Lower leg skin (tissue), 4 donors: Measurements from ENCODE around the gene UBE3D. TPM values are rescaled to one million over a fixed set of nuclear protein-coding genes. Genes with fewer than 3 reads are reported as not detected.

Source experiments
- DNase-seq, 2 donors: peaks; one replicate each; pipeline ENCODE4 v3.0.0-alpha.2; 2019; ENCODE audit warnings: low spot score in 2 of 2
- H3K4me3 ChIP-seq: fragments of 200-600 bp; sonication (generic); 2 replicates; pipeline ENCODE4 v1.5.1; 2017; ENCODE audit warnings: mild to moderate bottlenecking, low read depth; ENCODE audit not compliant: poor library complexity, severe bottlenecking
- CTCF ChIP-seq, 3 donors: fragments of 450-650 bp; IDR thresholded peaks; one replicate each; pipeline ENCODE4 v1.5.1; 2016; ENCODE audit warnings: antibody characterized with exemption in 3 of 3, mild to moderate bottlenecking in 3 of 3, moderate library complexity in 2 of 3
- POLR2A ChIP-seq, 2 donors: fragments of 450-650 bp; IDR thresholded peaks; one replicate each; pipeline ENCODE4 v1.6.1; 2016 to 2017; ENCODE audit warnings: antibody characterized with exemption in 2 of 2, mild to moderate bottlenecking in 1 of 2, moderate library complexity in 1 of 2
- WGBS, 2 donors: methylation state at CpG; one replicate each; pipeline ENCODE4 v1.1.5; 2018; 5-methylcytosine and 5-hydroxymethylcytosine counted together
- intact Hi-C: fragments of 100-400 bp; cut with DNase I; formaldehyde crosslinking; loops from one replicate; pipeline ENCODE4 v1.15.0; 2023; ENCODE audit warnings: low total_unique reads
- total RNA-seq, 4 donors: library from RNA; depleted of rRNA; stranded (reverse); fragments of >200 nt; gene quantifications; one replicate each; pipeline ENCODE4 v1.1.0, GENCODE V29; 2016

The UBE3D gene
- total RNA-seq, 4 donors from 2014 or later, result 5.1 to 5.8 (median 5.2) TPM

GRCh38 chr6:82996156-82996555 lies 69.5 kb downstream of the UBE3D start:
- no peak for DNase-seq
- TF ChIP-seq CTCF (IDR thresholded peaks at IDR 0.05) (no peak), POLR2A (IDR thresholded peaks at IDR 0.05) (no peak)
- no peak overlapping the region for H3K4me3 ChIP-seq
- intact Hi-C loops, result no loop called here

- WGBS, 2 donors, result 49 to 74% methylated on average over 3 of the region's 3 CpGs
- intact Hi-C loops, result no loop called here
- no peak overlapping the region for H3K4me3 ChIP-seq
- TF ChIP-seq POLR2A (IDR thresholded peaks at IDR 0.05) (no peak), CTCF (IDR thresholded peaks at IDR 0.05) (no peak)
- no peak for DNase-seq
Observed at GRCh38 chr6:82995066-82995465, 70.6 kb downstream of the UBE3D start.

DNA sequence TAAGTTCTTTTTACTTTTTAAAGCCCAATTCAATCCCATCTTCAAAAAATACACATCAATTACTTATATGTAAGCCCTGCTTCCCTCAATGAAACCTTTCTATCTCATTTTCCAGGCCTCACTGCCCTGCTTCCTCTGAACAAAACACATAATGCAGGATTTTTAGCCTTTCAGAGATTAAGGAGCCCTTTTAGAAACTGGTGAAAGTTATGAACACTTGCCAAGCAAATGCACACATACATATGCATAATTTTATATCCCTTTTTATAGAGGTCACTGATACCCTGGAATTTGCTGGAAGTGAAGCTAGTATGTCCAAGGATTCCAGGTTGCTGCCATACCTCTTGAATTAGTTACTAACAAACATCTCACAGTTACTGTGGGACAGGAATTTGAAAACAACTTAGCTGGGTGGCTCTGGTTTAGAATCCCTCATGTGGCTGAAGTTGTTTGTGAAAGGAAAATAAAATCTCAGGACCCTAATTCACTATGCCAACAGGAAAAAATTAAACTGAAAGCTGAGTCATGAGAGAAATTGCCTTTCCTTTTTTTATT lies 75.8 kb downstream of the UBE3D start:
- DNase-seq, result no peak
- intact Hi-C loops, result no loop called here
- no peak overlapping the region for H3K4me3 ChIP-seq
- no peak for TF ChIP-seq POLR2A (IDR thresholded peaks at IDR 0.05)
- no peak for TF ChIP-seq CTCF (IDR thresholded peaks at IDR 0.05)

DNA sequence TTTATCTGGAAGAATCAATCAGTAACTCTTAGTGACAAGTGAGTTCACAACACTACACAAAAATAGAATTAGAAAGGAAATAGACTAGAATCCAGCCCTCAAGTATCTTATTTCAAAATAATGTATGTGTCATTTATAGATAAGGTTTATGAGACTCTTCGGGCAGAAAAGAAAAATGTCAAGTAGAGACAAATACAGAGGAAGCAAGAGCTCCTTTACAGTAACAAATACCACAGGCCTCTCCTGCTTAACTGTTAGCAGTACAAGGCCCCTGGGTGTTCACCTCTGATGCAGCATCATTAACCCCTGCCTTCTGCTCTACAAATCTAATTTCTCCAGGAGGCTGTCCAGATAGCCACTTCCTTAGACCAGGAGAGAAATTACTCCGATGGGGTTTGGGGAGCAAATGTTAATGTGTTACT lies 76.7 kb downstream of the UBE3D start:
- TF ChIP-seq POLR2A (IDR thresholded peaks at IDR 0.05), result no peak
- no peak for TF ChIP-seq CTCF (IDR thresholded peaks at IDR 0.05)
- DNase-seq, result no peak
- intact Hi-C loops, result no loop called here
- WGBS, 2 donors, result 49 to 66% methylated on average over 2 of the region's 2 CpGs
- H3K4me3 ChIP-seq, result no peak overlapping the region

DNA sequence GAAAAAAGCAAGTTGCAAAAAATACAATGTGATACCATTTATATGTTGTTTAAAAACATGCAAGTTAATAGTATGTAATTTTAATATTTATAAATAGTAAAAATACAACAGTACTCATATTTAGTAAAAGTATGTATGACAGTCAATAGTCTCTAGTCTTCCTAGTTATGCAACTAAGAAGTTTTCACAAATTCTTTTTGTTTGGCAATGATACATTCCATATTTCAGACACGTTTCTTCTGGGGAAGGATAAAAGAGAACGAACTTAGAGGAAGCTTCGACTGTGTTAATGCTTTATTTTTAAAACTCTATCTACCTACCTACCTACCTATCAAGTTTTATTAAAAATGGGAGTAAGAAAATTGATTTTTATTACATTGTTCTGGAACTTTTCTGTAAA lies 77.7 kb downstream of the UBE3D start:
- no peak overlapping the region for H3K4me3 ChIP-seq
- WGBS, 2 donors, result 29 to 58% methylated on average over 3 of the region's 3 CpGs
- no peak for DNase-seq
- intact Hi-C loops, result no loop called here
- TF ChIP-seq POLR2A (IDR thresholded peaks at IDR 0.05) (no peak), CTCF (IDR thresholded peaks at IDR 0.05) (no peak)

DNA sequence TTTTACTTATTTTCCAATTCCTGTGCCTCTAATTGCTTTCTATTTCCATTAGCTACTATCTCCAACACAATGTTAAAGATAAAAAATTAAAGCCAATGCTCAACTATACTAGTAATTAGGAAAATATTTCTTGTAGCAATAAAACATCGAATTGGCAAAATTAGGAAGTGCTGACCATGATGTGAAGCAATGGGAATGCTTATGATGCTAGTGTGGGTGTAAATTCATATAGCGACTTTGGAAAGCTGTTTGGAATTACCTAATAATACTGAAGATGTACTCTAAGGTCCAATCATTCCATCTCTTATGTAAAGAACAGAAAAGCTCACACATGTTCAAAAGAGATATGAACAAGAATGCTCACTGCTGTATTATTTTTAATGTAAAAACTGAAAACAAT lies 78.2 kb downstream of the UBE3D start:
- no peak for TF ChIP-seq CTCF (IDR thresholded peaks at IDR 0.05)
- TF ChIP-seq POLR2A (IDR thresholded peaks at IDR 0.05), result no peak
- no peak for DNase-seq
- intact Hi-C loops, result no loop called here
- WGBS, 2 donors, result 76 to 82% methylated on average over 2 of the region's 2 CpGs
- H3K4me3 ChIP-seq, result no peak overlapping the region
